A549 (cell line): ENCODE data around the gene ARHGEF16. TPM values are rescaled to one million over a fixed set of nuclear protein-coding genes. Genes with fewer than 3 reads are reported as not detected.

Source experiments
- ATAC-seq, 2 experiments: fragments of 200-7000 bp in 1 of 2; fragments of >200 bp in 1 of 2; cut with Nextera tagmentation in 1 of 2; cut with Tn5 transposase in 1 of 2; 3 replicates each; pipeline versions ENCODE4 v1.8.0 to v1.9.1; 2018 to 2020; ENCODE audit warnings: mild to moderate bottlenecking in 1 of 2, moderate library complexity in 1 of 2
- CTCF ChIA-PET: fragments of 300-600 bp; sonication (Branson Sonifier 250); formaldehyde crosslinking; extraction: SDS; loops from one replicate; lab custom pipeline; 2021; ENCODE audit warnings: antibody characterized with exemption, inconsistent platforms; lab: Yijun Ruan, JAX
- POLR2A ChIA-PET: fragments of 350-600 bp; formaldehyde crosslinking; extraction: SDS; loops from one replicate; lab custom pipeline; 2021; ENCODE audit warnings: antibody characterized with exemption, inconsistent platforms; lab: Yijun Ruan, JAX
- DNase-seq, 2 experiments: peaks; one replicate each; pipeline versions ENCODE4 v3.0.0 to v3.0.0-alpha.2; 2011 to 2016; ENCODE audit warnings: low read depth in 1 of 2, low spot score in 1 of 2
- FAIRE-seq: peaks from 2 replicates; lab custom pipeline; 2011; peaks lifted over from hg19 to GRCh38; lab: Jason Lieb, UNC
- H3K27ac ChIP-seq, 2 experiments: fragments of >200 bp; sonication (Bioruptor Twin); formaldehyde crosslinking; 3 replicates each; pipeline ENCODE4 v1.5.1; 2016 to 2017
- H3K4me1 ChIP-seq: fragments of >200 bp; sonication (Bioruptor Twin); formaldehyde crosslinking; 3 replicates; pipeline ENCODE4 v1.6.1; 2016
- H3K4me2 ChIP-seq: fragments of >200 bp; sonication (Bioruptor Twin); formaldehyde crosslinking; 3 replicates; pipeline ENCODE4 v1.6.1; 2016
- H3K4me3 ChIP-seq: fragments of >200 bp; sonication (Bioruptor Twin); formaldehyde crosslinking; 3 replicates; pipeline ENCODE4 v1.5.1; 2016
- H3K9me3 ChIP-seq: fragments of >200 bp; sonication (Bioruptor Twin); formaldehyde crosslinking; 3 replicates; pipeline ENCODE4 v1.6.1; 2016
- BCL3 ChIP-seq: fragments of >200 bp; sonication (Bioruptor Twin); formaldehyde crosslinking; IDR thresholded peaks from 3 replicates; pipeline ENCODE4 v1.6.1; 2016
- BHLHE40 ChIP-seq: IDR thresholded peaks from 2 replicates; pipeline ENCODE4 v1.6.1; 2012; ENCODE audit warnings: low read depth, low read length, inconsistent platforms
- CBX8 ChIP-seq: fragments of 200-600 bp; sonication (generic); IDR thresholded peaks from 2 replicates; pipeline ENCODE4 v1.6.1; 2016
- CEBPB ChIP-seq, 2 experiments: fragments of >200 bp in 1 of 2; sonication (Bioruptor Twin) in 1 of 2; formaldehyde crosslinking in 1 of 2; IDR thresholded peaks; 2 replicates each; pipeline ENCODE4 v1.6.1; 2012 to 2016
- EHF ChIP-seq: fragments of 250-450 bp; sonication (Bioruptor Pico); IDR thresholded peaks from 2 replicates; pipeline ENCODE4 v1.5.0; 2020; ENCODE audit warnings: mild to moderate bottlenecking
- EP300 ChIP-seq, 2 experiments: fragments of >200 bp; sonication (Bioruptor Twin); formaldehyde crosslinking; IDR thresholded peaks; 2 replicates in 1 of 2; 3 replicates in 1 of 2; pipeline ENCODE4 v1.6.1; 2016 to 2017
- ESRRA ChIP-seq: fragments of 150-350 bp; IDR thresholded peaks from 2 replicates; pipeline ENCODE4 v1.6.1; 2014; ENCODE audit warnings: mild to moderate bottlenecking, low read length, borderline replicate concordance
- FOSB ChIP-seq: fragments of 250-450 bp; sonication (Bioruptor Pico); IDR thresholded peaks from 2 replicates; pipeline ENCODE4 v1.5.0; 2020; ENCODE audit warnings: mild to moderate bottlenecking, moderate library complexity
- FOSL2 ChIP-seq, 2 experiments: fragments of 450-650 bp in 1 of 2; fragments of >200 bp in 1 of 2; sonication (Bioruptor Twin) in 1 of 2; formaldehyde crosslinking; IDR thresholded peaks; 2 replicates each; pipeline versions ENCODE4 v1.5.0 to v1.6.1; 2016 to 2020; ENCODE audit warnings: mild to moderate bottlenecking in 1 of 2, moderate library complexity in 1 of 2
- FOXS1 ChIP-seq: fragments of 250-450 bp; sonication (Bioruptor Pico); IDR thresholded peaks from 2 replicates; pipeline ENCODE4 v1.5.0; 2020; ENCODE audit warnings: mild to moderate bottlenecking, moderate library complexity
- GATA3 ChIP-seq: IDR thresholded peaks from 2 replicates; pipeline ENCODE4 v1.6.1; 2012; ENCODE audit warnings: borderline replicate concordance
- HDAC2 ChIP-seq: fragments of 200-600 bp; sonication (generic); IDR thresholded peaks from 2 replicates; pipeline ENCODE4 v1.6.1; 2016
- HOXB5 ChIP-seq: fragments of 250-450 bp; sonication (Bioruptor Pico); IDR thresholded peaks from 2 replicates; pipeline ENCODE4 v1.5.0; 2020; ENCODE audit warnings: mild to moderate bottlenecking, moderate library complexity
- JUNB ChIP-seq: fragments of >200 bp; sonication (Bioruptor Twin); formaldehyde crosslinking; IDR thresholded peaks from 2 replicates; pipeline ENCODE4 v1.6.1; 2016
- KDM5A ChIP-seq: fragments of 200-600 bp; sonication (generic); IDR thresholded peaks from 2 replicates; pipeline ENCODE4 v1.6.1; 2016; ENCODE audit warnings: antibody characterized with exemption, mild to moderate bottlenecking
- MAZ ChIP-seq: fragments of 150-350 bp; IDR thresholded peaks from 2 replicates; pipeline ENCODE4 v1.6.1; 2014; ENCODE audit warnings: antibody characterized with exemption, low read depth, low read length, borderline replicate concordance
- MYC ChIP-seq: IDR thresholded peaks from 2 replicates; pipeline ENCODE4 v1.6.1; 2012; ENCODE audit warnings: mild to moderate bottlenecking, inconsistent platforms, low read length, improper control_type of control experiment, borderline replicate concordance
- NPAS2 ChIP-seq: fragments of 250-450 bp; sonication (Bioruptor Pico); IDR thresholded peaks from 2 replicates; pipeline ENCODE4 v1.8.0; 2022; ENCODE audit warnings: mild to moderate bottlenecking, moderate library complexity, borderline replicate concordance
- NR3C1 ChIP-seq: fragments of >200 bp; sonication (Bioruptor Twin); formaldehyde crosslinking; IDR thresholded peaks from 3 replicates; pipeline ENCODE4 v1.6.1; 2017
- POLR2A ChIP-seq: IDR thresholded peaks from 2 replicates; pipeline ENCODE4 v1.6.1; 2012; ENCODE audit warnings: mild to moderate bottlenecking, low read length
- RAD21 ChIP-seq, 2 experiments: fragments of >200 bp in 1 of 2; sonication (Bioruptor Twin) in 1 of 2; formaldehyde crosslinking in 1 of 2; IDR thresholded peaks in 1 of 2; conservative IDR thresholded peaks in 1 of 2; 2 replicates in 1 of 2; 3 replicates in 1 of 2; pipeline ENCODE4 v1.6.1; 2012 to 2018; ENCODE audit warnings: inconsistent platforms in 1 of 2
- REST ChIP-seq: fragments of 200-600 bp; sonication (generic); IDR thresholded peaks from 2 replicates; pipeline ENCODE4 v1.6.1; 2016; ENCODE audit warnings: antibody characterized with exemption, mild to moderate bottlenecking, moderate library complexity
- RFX5 ChIP-seq: fragments of 450-650 bp; IDR thresholded peaks from 2 replicates; pipeline ENCODE4 v1.7.1; 2014; ENCODE audit warnings: antibody characterized with exemption, mild to moderate bottlenecking, moderate library complexity
- RNF2 ChIP-seq: fragments of 200-600 bp; sonication (generic); IDR thresholded peaks from 2 replicates; pipeline ENCODE4 v1.6.1; 2016; ENCODE audit warnings: low read depth, mild to moderate bottlenecking, antibody characterized with exemption, moderate library complexity, borderline replicate concordance
- SMC3 ChIP-seq: fragments of >200 bp; sonication (Bioruptor Twin); formaldehyde crosslinking; IDR thresholded peaks from 3 replicates; pipeline ENCODE4 v1.6.1; 2018; ENCODE audit warnings: inconsistent platforms
- TP53 ChIP-seq: fragments of 250-450 bp; sonication (Bioruptor Pico); IDR thresholded peaks from 2 replicates; pipeline ENCODE4 v1.5.0; 2021; ENCODE audit warnings: mild to moderate bottlenecking, moderate library complexity
- USF2 ChIP-seq: fragments of 450-650 bp; IDR thresholded peaks from 2 replicates; pipeline ENCODE4 v1.6.1; 2014; ENCODE audit warnings: antibody characterized with exemption
- ZC3H11A ChIP-seq: fragments of 450-650 bp; IDR thresholded peaks from 2 replicates; pipeline ENCODE4 v1.6.1; 2014; ENCODE audit warnings: antibody characterized with exemption, mild to moderate bottlenecking
- ZFP36 ChIP-seq: fragments of 450-650 bp; IDR thresholded peaks from 2 replicates; pipeline ENCODE4 v1.6.1; 2014; ENCODE audit warnings: borderline replicate concordance; ENCODE audit not compliant: partially characterized antibody
- ZSCAN20 ChIP-seq: fragments of 250-450 bp; sonication (Bioruptor Pico); IDR thresholded peaks from 2 replicates; pipeline ENCODE4 v1.8.0; 2022; ENCODE audit warnings: mild to moderate bottlenecking, moderate library complexity
- WGBS: methylation state at CpG from one replicate; pipeline ENCODE4 v1.1.6; 2017; ENCODE audit errors: missing lambda C conversion rate; 5-methylcytosine and 5-hydroxymethylcytosine counted together
- polyA plus RNA-seq, 4 experiments: library from polyadenylated mRNA; depleted of rRNA in 3 of 4; stranded (reverse); fragments of >200 nt; fragmentation: RNase III in 1 of 4; extraction: RNeasy Plus Mini Kit Qiagen cat#74134 plus additional on column Dnase treatment in 1 of 4; gene quantifications; 2 replicates in 3 of 4; 3 replicates in 1 of 4; pipeline ENCODE4 v1.2.3, GENCODE V29; 2011 to 2017

Gene ARHGEF16
- polyA plus RNA-seq, 2 of the 4 experiments (the other 2 are of a cell fraction), result 1.4 to 3.2 TPM

GRCh38 chr1:3434406-3435110 lies 19.9 kb upstream of the ARHGEF16 start:
- TF ChIP-seq FOSL2 (IDR thresholded peaks at IDR 0.05) (no peak), FOSL2 (CRISPR knock-in tag; IDR thresholded peaks at IDR 0.05) (no peak), BHLHE40 (no peak), RAD21 (conservative IDR thresholded peaks at IDR 0.05 in 1 of 2, IDR thresholded peaks at IDR 0.05 in 1 of 2) (no peak), EP300 (IDR thresholded peaks at IDR 0.05) (no peak), BCL3 (no peak), POLR2A (no peak), MYC (no peak), ZSCAN20 (CRISPR knock-in tag) (no peak), USF2 (no peak), NPAS2 (CRISPR knock-in tag) (no peak), REST (no peak), ZFP36 (no peak), ESRRA (no peak), RNF2 (no peak), SMC3 (no peak), FOSB (CRISPR knock-in tag) (no peak), KDM5A (no peak), JUNB (no peak)
- CTCF ChIA-PET, result interaction anchor here (1.8 kb wide), 1 partner anchor 10 kb away, joined by 4 read pairs; no protein-coding TSS in a partner anchor
- no peaks in the 10 kb centered on the region for H3K9me3 ChIP-seq
- no peak for FAIRE-seq
- no peaks in the 10 kb centered on the region for H3K4me1 ChIP-seq
- WGBS, result 64% methylated on average over 35 of the region's 40 CpGs
- DNase-seq, result no peak
- H3K4me2 ChIP-seq, result no peak overlapping the region
- POLR2A ChIA-PET, result no interaction called here
- H3K4me3 ChIP-seq, result no peak overlapping the region
- H3K27ac ChIP-seq, result no peak overlapping the region
- ATAC-seq, result no peak

GRCh38 chr1:3435666-3436065 lies 18.8 kb upstream of the ARHGEF16 start:
- H3K4me3 ChIP-seq, result no peak overlapping the region
- DNase-seq, result no peak
- no peak for TF ChIP-seq HDAC2
- TF ChIP-seq CBX8, result no peak
- TF ChIP-seq RNF2, result no peak
- TF ChIP-seq RAD21 (conservative IDR thresholded peaks at IDR 0.05 in 1 of 2, IDR thresholded peaks at IDR 0.05 in 1 of 2), result no peak
- TF ChIP-seq CEBPB (IDR thresholded peaks at IDR 0.05), result no peak
- TF ChIP-seq HOXB5 (CRISPR knock-in tag), result no peak
- TF ChIP-seq ZC3H11A, result no peak
- TF ChIP-seq RFX5, result no peak
- no peak for TF ChIP-seq EP300 (IDR thresholded peaks at IDR 0.05)
- TF ChIP-seq USF2, result no peak
- no peak for TF ChIP-seq TP53 (CRISPR knock-in tag)
- TF ChIP-seq FOXS1, result no peak
- no peak for TF ChIP-seq SMC3
- no peak for TF ChIP-seq EHF
- TF ChIP-seq MAZ, result no peak
- TF ChIP-seq GATA3, result no peak
- TF ChIP-seq NR3C1, result no peak
- no peaks in the 10 kb centered on the region for H3K9me3 ChIP-seq
- no peaks in the 10 kb centered on the region for H3K4me1 ChIP-seq
- H3K4me2 ChIP-seq, result no peak overlapping the region
- ChIA-PET POLR2A (no interaction called here), CTCF (interaction anchor here (2.4 kb wide), 1 partner anchor 17 kb away, joined by 8 read pairs; no protein-coding TSS in a partner anchor)
- WGBS, result 63% methylated on average over 14 of the region's 21 CpGs
- H3K27ac ChIP-seq, result no peak overlapping the region
- FAIRE-seq, result no peak
- ATAC-seq, result no peak
